GM12875 (cell line): ENCODE data around the gene FUNDC1.

Experiments
- H3K4me3 ChIP-seq: one replicate; pipeline ENCODE4 v1.5.1; 2011; ENCODE audit warnings: low read depth, low read length, control low read depth
- CTCF ChIP-seq: IDR thresholded peaks from 2 replicates; pipeline ENCODE4 v1.5.1; 2011; ENCODE audit warnings: low read depth, mild to moderate bottlenecking, control low read depth, inconsistent platforms, low read length, moderate library complexity, borderline replicate concordance; ENCODE audit not compliant: insufficient read depth

Gene FUNDC1

GRCh38 chrX:44480591-44480990 lies 62.1 kb downstream of the FUNDC1 start:
- TF ChIP-seq CTCF: no peak

DNA sequence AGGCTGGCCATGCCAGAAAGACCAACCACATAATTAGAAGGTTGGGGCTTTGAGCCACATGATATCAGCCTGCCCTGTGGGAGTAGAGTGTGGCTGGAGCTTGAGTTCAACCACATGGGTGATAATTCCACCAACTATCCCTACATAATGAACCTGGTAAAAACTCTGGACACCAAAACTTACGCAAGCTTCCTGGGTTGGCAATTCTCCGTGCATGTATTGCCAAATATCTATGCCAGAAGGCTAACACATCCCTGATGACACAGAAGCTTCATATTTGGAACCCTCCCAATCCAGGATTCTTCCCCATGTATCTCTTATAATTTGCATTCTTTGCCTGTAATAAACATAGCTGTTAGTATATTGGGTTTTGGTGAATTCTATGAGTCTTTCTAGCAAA lies 68.2 kb downstream of the FUNDC1 start:
- H3K4me3 ChIP-seq: no peak overlapping the region
- TF ChIP-seq CTCF: no peak

More at GRCh38 chrX:44480591-44480990, 62.1 kb downstream of the FUNDC1 start:
- H3K4me3 ChIP-seq: no peak overlapping the region
